Left hindlimb (tissue), 1 donor: ENCODE results near the gene CDO1.
A peak's percentile ranks its signal among the peaks of the same experiment; 100 is the strongest.
"Not testable (repeated sequence)": the region's sequence is repeated elsewhere in the genome, so short reads cannot be mapped to it uniquely, and the experiment has no call there.

Experiments
- DNase-seq: peaks from one replicate; pipeline ENCODE4 v3.0.0-alpha.2; 2018

Gene CDO1

DNA sequence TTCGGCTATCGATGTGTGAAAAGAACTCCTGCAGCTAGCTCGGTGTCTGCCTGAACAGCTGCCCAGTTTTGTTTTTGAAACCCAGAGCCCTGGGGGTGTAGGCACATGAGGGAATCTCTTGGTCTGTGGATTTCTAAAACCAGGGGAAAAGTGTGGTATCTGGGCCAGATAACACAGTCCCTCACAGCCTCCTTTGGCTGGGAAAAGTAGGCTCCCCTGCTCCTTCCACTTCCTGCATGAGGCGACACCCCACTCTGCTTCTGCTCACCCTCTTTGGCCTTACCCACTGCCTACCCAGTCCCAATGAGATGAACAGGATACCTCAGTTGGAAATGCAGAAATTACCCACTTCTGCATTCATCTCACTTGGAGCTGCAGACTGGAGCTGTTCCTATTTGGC is 9.5 kb upstream of the CDO1 start:
- DNase-seq: no peak

DNA sequence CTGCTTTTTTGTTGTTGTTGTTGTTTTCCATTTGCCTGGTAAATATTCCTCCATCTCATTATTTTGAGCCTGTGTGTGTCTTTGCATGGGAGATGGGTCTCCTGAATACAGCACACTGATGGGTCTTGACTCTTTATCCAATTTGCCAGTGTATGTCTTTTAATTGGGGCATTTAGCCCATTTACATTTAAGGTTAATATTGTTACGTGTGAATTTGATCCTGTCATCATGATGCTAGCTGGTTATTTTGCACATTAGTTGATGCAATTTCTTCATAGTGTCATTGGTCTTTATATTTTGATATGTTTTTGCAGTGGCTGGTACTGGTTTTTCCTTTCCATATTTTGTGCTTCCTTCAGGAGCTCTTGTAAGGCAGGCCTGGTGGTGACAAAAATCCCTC is 8.5 kb upstream of the CDO1 start:
- not testable (repeated sequence) for DNase-seq

DNA sequence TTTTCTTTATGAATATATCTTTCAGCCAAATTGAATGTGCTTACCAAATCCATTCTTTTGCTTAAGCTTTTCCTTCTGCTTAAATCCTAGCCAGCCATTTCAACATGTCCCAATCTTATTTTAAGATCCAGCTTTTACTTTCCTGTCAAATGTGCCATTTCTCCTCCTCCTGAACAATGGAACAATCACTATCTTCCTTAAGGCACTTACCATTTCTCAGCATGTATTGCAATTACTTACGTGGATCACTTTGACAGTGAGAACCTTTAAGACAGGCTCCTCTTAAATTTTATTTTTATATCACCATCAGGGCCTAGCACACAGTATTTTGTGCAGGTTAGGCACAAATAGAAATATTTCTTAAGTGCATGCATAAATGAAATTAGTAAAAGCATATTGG is 4.4 kb upstream of the CDO1 start:
- DNase-seq: no peak

DNA sequence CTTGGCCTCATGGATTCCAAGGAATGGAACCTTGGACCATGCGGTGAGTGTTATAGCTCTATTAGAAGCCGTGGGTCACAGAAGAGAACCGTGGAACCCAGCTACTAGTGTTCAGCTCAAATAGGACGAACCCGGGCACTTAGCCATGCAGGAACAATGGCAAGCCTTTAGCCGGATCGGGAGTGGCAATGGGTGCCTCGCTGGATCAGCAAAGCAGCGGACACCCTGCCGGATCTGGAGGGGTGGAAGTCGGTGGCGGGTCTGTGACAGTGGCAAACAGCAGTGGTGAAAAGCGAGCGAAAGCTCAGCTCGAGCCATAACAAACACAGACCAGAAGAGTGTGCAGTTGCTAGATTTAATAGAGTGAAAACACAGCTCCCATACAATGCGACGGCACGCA is 2.4 kb upstream of the CDO1 start:
- no peak for DNase-seq

DNA sequence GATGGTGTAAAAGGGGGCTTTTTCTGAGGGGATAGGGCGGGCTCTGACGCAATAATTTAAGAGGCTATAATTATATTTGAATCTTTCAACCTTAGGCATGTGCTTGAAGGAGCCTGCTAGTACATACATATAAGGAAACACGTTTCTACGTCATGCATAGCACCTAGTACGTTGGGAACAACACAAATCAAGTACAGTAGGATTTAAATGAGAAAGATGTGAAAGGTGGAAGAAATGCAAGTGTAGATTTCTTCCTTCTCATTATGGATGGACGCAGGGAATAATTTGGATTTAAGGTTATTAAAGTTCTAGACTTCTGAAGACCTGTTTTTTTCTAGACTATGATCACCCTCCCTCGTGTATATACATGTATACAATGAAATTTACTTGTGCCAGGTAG is 927 bp upstream of the CDO1 start:
- DNase-seq: no peak

DNA sequence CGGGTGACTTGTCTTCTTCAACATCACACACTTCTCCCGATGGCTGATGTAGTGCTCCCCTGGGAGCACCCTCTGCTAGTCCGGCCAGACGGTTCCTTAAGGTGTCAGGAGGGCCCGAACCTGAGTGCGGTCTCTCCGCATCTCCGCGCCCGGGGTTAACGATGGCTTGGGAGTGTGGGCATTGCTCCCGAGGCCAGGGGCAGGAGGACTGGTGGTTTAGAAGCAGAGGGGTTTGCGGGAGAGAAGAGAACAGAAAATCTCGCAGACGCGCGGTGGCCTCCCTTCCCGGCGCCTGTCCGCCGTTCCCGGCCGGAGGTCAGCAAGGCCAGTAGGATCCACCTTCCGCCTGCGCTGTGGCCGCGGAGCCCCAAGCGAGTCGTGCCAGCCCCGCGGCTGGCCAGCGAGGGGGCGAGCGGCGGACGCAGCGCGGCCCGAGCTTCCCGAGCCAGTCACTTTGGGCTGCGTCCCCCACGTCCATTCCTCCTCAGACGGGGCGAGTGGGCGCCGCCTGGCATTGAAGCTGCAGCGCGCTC is 700 bp downstream of the CDO1 start:
- DNase-seq: peak; percentile 51

DNA sequence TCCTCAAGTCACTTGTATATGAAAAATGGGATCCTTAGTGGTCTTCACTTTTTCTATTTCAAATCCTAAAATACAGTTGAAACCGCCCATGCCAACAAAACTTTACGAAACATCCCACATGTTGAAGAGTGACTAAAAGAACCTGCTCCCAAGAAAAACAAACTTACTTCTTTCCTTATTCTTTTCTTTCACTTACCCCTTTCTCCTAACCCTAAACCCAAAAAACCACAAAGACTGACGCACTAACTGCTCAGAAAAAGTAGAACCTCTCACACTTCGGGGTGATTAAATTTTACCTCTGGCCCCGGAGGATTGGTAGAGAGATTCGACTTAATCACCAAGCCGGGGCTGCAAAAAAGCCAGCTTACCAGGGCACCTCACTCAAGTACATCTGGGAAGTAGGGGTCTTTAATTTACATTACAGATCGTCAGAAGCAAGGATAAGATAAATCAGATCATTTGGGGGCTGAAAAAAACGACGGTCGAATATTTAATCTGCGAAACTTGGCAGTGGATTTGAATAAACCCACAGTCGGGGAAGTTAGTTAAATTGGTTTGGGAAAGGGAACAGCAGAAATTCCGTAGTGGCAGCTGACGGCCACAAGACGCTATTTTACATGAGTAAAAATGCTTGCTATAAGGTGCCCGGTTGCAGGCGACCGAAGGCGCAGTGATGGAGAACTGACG is 1.3 kb downstream of the CDO1 start:
- DNase-seq: no peak

DNA sequence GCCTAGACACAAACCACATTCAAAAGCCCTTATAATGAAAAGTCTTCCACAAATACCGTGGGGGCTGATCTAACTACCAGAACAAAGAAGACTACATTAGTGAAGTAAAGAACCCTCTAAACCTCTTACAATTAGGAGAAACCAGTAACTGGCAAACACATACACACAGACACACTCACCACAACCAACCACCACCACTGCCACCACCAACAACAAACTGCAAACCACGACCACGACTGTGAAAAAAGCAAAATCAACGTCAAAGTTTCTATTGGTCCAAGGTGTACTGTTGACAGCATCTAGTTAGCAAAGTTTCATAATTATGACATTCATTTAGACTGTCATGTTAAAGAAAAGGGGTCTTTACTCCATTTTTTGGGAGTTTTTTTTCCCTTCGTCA is 2.7 kb downstream of the CDO1 start:
- DNase-seq: no peak

DNA sequence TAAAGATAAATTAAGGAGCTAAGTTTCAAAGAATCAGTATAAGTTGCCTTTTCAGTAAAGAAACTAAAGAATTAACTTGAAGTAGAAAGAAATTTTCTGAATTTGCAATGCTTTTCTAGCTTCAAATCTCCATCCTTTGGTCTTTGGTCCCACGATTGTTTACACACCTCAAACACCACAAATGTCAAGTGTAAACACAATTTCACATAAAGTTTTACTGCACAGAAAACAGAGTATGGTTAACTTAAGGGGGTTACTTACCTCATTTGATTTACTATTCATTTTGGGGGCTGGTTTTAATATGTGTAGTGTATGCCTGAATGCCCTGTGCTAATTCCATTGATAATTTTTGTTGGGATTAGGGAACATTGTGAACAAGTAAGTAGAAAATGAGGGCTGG is 4.1 kb downstream of the CDO1 start:
- DNase-seq: no peak

DNA sequence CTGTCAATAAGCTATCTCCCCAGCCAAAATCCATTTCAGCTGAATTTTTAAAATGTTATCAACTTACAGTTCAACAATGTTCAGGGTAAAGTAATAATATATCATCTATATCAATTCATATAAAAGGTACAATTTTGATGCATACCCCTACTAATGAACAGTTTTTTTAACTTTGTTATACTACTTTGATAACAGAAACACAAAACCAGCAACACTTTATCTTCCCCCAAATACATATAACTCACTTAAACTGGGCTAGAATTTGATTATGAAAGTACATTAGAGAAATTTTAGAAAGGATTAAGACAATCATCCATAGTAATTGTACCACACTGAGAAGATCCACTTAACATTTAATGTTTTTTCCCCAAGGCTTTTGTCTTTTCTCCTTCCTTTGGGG is 5.1 kb downstream of the CDO1 start:
- DNase-seq: no peak

DNA sequence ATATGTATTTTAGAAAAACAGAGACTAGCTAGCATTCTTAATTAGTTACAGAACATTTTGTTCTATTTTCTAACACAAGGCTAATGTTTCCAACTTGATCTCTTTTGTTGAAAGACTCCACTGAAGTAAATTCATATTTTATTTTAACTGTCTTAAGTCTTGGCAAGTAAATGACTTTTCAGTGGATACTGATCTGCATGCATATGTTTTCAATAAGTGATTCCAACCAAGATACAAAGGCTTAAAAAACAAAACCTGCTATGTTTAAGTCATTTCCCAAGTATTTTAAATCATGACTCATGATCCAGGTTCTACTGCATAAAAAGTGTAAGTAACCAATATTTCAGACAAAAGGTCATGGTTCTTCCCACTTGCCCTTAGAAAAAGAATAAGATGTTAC is 5.7 kb downstream of the CDO1 start:
- DNase-seq: no peak

DNA sequence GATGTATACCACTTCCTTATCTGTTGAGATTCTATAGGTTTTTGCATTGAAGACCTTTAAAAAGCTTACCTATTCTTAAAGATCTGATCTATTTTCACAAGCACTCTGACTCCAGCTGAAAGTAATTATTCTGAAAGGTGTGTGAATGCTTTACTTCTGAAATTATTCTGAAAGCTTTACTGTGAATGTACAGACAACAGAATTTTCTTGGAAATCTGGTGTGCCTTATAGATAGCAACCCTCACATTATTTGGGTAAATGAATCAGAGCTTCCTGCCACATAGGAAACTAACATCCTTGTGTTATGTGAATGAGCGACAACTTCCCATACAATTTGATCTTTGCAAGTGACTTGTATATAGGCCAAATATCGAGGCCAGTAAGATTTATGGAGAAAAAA is 6.5 kb downstream of the CDO1 start:
- no peak for DNase-seq

DNA sequence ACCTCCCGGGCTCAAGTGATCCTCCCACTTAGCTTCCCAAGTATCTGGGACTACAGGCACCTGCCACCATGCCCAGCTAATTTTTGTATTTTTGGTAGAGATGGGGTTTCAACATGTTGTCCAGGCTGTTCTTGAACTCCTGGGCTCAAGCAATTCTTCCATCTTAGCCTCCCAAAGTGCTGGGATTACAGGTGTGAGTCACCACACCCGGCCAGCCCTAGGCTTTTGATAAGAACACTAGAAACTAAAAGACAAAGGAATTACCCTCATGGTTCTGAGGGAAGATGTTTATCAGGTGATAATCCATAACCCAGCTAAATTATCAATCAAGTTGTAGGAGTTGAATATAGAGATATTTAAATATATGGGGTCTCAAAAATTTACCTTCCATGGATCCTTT is 8.4 kb downstream of the CDO1 start:
- DNase-seq: not testable (repeated sequence)

DNA sequence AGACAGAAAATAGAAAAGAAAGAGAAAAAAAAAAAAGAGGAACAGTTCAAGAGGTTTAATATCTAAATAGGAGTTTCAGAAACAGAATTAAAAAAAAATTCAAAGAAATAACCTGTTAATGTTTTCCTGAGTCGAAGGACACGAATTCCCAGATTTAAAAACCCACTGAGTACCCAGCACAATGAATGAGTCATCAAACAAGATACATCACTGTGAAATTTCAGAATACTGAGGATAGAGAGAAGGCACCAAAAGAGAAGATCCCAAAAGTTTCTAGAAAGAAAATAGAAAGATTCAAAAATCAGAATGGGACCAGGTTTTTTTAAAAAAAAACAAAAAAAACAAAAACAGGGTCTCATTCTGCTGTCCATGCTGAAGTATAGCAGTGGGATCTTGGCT is 8.8 kb downstream of the CDO1 start:
- DNase-seq: no peak

DNA sequence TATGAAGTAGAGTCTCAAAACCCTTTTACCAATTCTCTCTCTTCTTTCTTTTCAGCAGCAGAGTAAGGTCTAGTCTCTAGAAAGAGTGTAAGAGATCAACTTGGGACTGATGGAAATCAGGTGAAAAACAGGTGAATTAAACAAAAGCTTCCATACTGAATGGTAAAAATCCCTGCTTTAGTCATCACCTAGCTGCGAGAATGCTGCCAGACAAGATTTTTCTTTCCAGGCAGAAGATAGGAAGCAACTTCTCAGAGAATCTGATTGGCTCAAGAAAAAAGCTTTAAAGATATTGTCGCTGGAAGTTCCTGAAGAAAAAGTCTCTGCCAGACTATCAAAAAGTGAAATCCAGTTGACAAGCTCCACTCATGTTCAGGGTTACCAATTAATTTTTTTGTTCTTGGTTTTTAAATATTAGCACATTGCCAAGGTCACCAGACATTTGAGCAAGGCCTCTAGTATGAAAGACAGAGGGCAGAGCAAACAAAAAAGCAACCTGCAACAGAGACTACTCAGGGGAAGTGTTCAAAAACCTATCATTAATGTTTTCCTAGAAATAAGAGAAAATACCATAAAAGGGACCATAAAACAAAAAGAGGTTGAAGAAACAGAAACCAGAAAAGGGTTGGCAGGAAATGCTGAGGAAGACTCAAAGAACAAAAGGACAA is 9.3 kb downstream of the CDO1 start:
- no peak for DNase-seq

DNA sequence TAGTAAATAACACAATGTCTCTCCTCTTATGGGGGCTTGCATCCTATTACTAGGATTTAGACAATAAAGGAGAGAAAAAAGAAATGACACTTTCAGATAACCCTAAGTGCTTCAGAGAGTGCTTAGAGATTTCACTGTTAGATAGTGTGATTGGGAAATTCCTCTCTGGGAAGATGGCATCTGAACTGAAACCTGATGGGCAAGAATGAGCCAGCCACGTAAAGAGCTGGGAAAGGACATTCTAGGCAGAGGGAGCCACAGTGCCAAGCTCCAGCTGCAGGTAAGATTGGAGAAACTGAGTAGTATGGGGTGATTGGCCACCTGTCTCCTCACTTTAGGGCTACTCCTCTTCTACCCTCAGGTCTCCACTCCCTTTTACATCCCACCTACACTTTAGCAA is 14.5 kb downstream of the CDO1 start:
- no peak for DNase-seq

DNA sequence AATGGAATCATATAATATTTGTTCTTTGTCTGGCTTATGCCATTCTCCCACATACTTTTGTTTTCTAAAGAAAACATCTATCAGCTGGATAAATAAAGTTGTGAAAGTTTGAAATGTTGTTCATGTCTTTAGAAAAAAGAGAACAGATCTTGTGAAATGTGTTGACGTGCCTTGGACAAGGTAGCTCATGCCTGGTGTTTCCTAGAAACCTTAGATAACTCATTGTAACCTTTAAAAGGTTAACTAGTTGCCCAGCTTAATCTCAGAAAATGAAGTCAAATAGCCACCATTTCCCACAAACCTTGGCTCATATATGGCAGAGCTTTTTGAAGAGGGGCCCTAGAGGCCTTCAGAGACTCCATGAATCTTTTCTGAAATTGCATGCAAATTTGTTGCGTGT is 15.3 kb downstream of the CDO1 start:
- DNase-seq: no peak

DNA sequence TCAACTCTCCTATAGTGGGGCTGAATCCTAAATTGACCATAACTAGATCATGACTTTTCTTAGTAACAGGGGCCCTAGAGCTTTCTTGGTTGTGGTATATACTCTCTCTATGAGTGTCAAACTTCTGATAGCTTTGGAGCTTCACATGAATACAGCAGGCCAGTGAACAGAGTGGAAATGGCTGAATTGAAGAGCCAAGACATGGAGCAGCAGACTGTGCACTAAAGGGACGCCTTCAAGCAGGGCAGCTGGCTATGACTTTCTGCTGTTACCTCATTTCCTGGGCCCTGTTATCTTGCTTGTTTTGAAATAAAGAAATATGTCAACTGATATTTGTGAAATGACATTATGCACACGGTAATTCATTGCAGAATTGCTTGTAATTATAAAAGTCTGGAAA is 16.4 kb downstream of the CDO1 start:
- DNase-seq: no peak

DNA sequence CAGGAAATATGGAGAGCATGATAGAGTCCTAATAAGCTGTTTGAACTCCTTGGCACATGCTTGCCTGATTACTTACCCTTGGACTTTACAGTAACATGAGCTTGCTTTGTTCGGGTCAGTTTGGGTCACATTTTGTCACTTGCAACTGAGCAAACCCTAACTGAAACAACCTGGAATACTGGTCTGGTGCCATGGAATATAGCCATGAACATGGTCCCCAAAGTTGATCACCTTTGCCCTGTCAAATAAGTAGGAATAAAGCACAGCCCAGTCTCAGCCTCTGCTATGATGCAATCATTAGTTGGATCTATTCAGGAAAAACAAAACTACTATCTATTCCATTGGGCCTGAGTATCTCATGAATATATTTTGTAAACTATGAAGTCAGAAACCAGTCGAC is 18.2 kb downstream of the CDO1 start:
- DNase-seq: no peak

DNA sequence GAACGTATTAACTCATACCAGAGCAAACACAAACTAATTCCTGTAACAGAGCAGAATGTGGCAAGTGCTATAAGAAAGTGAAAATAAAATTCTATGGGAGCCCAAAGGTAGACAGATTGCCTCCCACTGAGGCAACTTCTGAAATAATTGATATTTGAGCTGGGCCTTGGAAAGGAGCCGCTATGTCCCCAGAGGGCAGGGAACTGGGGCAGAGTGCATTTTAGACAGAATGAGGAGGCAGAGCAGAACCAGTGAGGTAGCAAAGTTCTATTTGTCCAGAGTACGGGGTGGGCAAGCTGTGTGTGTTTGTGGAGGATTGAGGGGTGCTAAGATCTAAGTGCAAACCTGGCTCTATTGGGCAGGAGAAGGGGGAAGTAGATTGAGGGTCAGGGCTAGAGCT is 19.8 kb downstream of the CDO1 start:
- DNase-seq: no peak

DNA sequence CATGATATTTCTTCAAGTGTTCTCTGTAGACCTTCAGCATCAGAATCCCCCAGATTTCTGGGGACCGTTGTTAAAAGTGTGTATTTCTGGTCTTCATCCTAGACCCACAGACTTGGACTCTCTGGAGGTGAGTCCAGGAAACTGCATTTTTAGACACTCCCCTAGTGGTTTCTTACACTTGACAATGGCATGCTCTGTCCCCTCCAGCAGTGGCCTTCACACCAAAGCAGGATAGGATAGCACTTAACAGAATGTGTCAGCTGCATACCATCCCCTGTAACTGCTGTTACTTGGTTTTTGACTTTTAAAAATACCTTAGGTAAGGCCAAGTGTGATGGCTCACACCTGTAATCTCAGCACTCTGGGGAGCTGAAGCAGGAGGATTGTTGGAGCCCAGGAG is 20.8 kb downstream of the CDO1 start:
- DNase-seq: no peak

DNA sequence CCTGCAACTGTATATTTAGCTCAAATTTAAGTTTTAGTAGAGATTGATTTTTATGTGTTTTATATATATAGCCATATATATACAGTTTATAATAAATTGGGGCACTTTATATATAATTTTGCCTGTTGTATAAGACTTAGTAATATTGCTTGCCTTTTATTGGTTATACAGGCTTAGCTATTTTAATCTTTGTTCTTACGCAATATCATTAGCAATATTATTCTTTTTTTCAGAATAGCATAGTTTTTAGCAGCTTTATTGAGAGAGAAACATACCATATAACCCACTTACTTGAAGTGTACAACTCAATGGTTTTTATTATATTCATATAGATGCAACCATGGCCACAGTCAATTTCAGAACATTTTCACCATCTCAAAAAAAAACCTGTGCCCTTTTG is 28.0 kb downstream of the CDO1 start:
- DNase-seq: no peak

DNA sequence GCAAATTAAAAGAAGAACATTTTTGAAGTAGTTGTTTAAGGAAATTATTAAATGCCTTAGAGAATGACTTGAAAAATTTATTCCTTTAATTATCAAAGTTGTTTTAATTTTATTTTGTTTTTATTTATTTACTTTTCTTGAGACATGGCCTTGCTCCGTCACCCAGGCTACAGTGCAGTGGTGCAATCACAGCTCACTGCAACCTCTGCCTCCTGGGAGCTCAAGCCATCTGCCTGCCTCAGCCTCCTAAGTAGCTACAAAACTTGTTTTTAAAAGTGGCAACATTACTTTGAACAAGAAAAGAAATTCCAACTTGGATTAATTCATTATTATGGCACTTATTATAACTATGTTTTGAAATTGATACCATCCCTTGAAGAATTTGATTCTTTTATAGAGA is 29.0 kb downstream of the CDO1 start:
- DNase-seq: no peak

DNA sequence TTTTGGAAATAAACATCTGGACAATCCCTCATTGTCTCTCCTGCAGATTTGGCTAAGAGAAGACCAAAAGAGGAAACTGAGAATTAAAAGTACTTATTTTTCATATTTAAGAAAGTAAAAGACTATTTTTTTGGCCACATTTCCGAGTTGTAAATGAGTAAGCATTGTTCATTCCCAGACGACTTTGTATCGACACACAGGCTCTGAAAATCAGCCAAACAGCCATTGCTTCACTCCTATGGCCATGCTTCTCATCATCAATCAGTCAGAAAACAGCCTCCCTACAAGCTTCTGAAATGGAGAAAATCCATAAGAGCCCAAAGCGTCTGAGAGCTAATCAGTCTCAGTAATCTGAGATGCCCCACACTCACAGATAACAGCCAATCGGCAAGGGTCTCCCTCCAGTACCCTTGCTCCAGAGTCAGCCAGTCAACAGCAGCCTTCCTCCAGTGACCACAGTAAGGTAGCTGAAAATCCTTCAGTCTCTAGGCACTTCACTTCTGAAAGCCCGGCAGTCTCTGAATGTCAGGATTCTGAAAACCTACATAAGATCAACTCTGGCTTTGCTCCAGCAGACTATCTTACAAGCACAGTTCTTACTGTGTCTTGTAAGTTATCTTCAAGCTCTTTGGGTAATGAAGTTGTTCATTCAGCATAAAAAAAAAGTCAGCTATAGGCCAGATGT is 30.9 kb downstream of the CDO1 start:
- DNase-seq: no peak
